ENCODE data around the gene RPE65. TPM values are rescaled to one million over a fixed set of nuclear protein-coding genes. Genes with fewer than 3 reads are reported as not detected.
A peak's percentile ranks its signal among the peaks of the same experiment; 100 is the strongest.

Gene RPE65
- total and polyA plus RNA-seq, 2 of the 8 experiments (the other 6 are each of a cell fraction or from before 2014, with no cell fraction given): not detected

DNA sequence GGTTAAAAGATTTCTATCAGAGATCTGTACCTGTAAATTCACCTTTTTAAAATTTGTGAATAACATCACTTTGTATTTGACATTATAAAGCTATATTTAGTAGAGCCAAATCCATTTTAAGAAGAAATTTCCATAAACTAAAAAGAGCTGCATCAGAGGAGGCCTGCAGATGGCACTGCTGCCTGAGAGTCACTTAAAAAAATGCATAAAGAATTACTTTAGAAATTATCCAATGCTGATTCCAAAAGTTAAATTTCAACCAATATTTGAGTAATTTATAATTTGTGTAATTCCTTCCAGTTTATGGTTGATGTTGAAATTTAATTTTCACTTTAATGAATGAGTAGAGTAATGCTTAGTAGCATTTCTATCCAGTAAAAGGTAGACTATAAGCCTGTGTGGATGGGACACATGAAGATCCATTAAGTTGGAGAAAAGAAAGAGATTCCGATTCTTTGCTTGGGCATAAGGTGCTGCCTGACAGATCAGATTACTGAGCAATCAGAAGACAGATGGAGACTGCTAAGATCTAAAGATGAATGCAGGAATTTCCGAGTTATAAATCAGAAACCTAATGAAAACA, 20.7 kb upstream of the RPE65 start:
- Histone ChIP-seq H3K9me3 (ENCODE audit: insufficient read depth in 2 of 2, low read depth in 1 of 2, low read length in 1 of 2) (no peaks in the 10 kb centered on the region), H3K27me3 (replicated peaks in 1 of 4; ENCODE audit: control insufficient read depth in 3 of 4, extremely low read depth in 1 of 4, insufficient read depth in 3 of 4, low read length in 3 of 4) (no peaks in the 10 kb centered on the region), H3K56ac (replicated peaks; ENCODE audit: insufficient read length, low read depth, low read length) (no peak overlapping the region), H2BK5ac (ENCODE audit: low read depth, low read length) (no peak overlapping the region), H3K23me2 (ENCODE audit: low read depth, low read length) (no peaks in the 10 kb centered on the region), H3K79me2 (ENCODE audit: control insufficient read depth in 1 of 2, insufficient read depth in 2 of 2, low read length in 2 of 2) (no peaks in the 10 kb centered on the region), H4K20me1 (replicated peaks in 1 of 2; ENCODE audit: control insufficient read depth in 1 of 2, insufficient read depth in 2 of 2, low read length in 2 of 2) (no peaks in the 10 kb centered on the region), H3K14ac (ENCODE audit: insufficient read length) (no peak overlapping the region), H4K5ac (ENCODE audit: insufficient read length, low read depth, low read length) (no peak overlapping the region), H3K36me3 (ENCODE audit: control insufficient read depth in 2 of 4, insufficient read depth in 4 of 4, low read length in 3 of 4) (no peaks in the 10 kb centered on the region; a peak in 1 of 8 replicates), H2AFZ (ENCODE audit: low read length) (no peak overlapping the region), H4K91ac (replicated peaks; ENCODE audit: insufficient read length, low read length) (no peak overlapping the region), H2AK5ac (ENCODE audit: low read depth, low read length) (no peak overlapping the region), H3K4ac (replicated peaks; ENCODE audit: insufficient read length, low read depth, low read length) (no peak overlapping the region), H3K27ac (ENCODE audit: low read depth, low read length) (no peak overlapping the region), H3K4me1 (replicated peaks in 1 of 4; ENCODE audit: control insufficient read depth in 3 of 4, insufficient read depth in 4 of 4, low read length in 3 of 4) (peaks cover 0 to 4% (median 0%) of the 10 kb centered on the region in 4 experiments; a peak in 2 of 7 replicates), H2BK12ac (ENCODE audit: low read depth, low read length) (no peak overlapping the region), H3K23ac (ENCODE audit: insufficient read length) (no peak overlapping the region), H3K4me3 (ENCODE audit: extremely low read depth in 1 of 4, insufficient read depth in 2 of 4, low read depth in 3 of 4, low read length in 4 of 4) (no peak overlapping the region), H3K79me1 (ENCODE audit: low read depth, low read length) (no peaks in the 10 kb centered on the region), H4K8ac (ENCODE audit: extremely low read depth, insufficient read depth, low read length) (no peak overlapping the region), H3K9ac (replicated peaks in 1 of 4; ENCODE audit: extremely low read depth in 1 of 4, low read depth in 3 of 4, low read length in 3 of 4) (no peak overlapping the region), H3K18ac (ENCODE audit: extremely low read depth, low read length) (no peak overlapping the region), H2BK20ac (ENCODE audit: low read length) (no peak overlapping the region), H3K4me2 (ENCODE audit: insufficient read depth in 1 of 2, low read depth in 2 of 2, low read length in 2 of 2) (no peak overlapping the region), H2BK120ac (replicated peaks; ENCODE audit: low read depth, low read length) (no peak overlapping the region), H2BK15ac (ENCODE audit: low read length) (no peak overlapping the region)
- TF ChIP-seq RAD21 (IDR thresholded peaks at IDR 0.05 in 1 of 2, conservative IDR thresholded peaks at IDR 0.05 in 1 of 2; ENCODE audit: low read depth in 2 of 2, low read length in 2 of 2) (peak; percentile 51 to 54), EZH2 (IDR thresholded peaks at IDR 0.05; ENCODE audit: low read depth, low read length, severe bottlenecking) (no peak), CTCF (IDR thresholded peaks at IDR 0.05; ENCODE audit: control extremely low read depth in 1 of 3, insufficient read depth in 1 of 3, low read depth in 1 of 3, low read length in 3 of 3) (peak in 1 of 3 experiments; percentile 20; a peak in 2 of 4 replicates), MAFK (IDR thresholded peaks at IDR 0.05; ENCODE audit: low read depth, low read length) (no peak), TAF7 (optimal IDR thresholded peaks at IDR 0.05; ENCODE audit: borderline replicate concordance, low read depth, low read length) (no peak)
- no peak for FAIRE-seq
- CTCF ChIA-PET (ENCODE audit: partially characterized antibody): interaction anchor here (0.9 to 2.9 kb wide), 9 partner anchors 9 to 704 kb away, joined by 3 to 19 read pairs (median 5); partner anchors contain the start of gene RPE65
- POLR2A ChIA-PET (ENCODE audit: partially characterized antibody): no interaction called here
- 92% methylated on average over 2 of the region's 2 CpGs; no CpG with 5 or more reads in 1 of the 2 experiments for WGBS, 2 experiments (ENCODE audit: extremely low coverage in 1 of 2, insufficient coverage in 1 of 2, insufficient read length in 1 of 2, insufficient replicate concordance in 2 of 2, low coverage in 1 of 2, low lambda C conversion rate in 2 of 2, missing lambda C conversion rate in 1 of 2)
- no peak for DNase-seq (ENCODE audit: low read depth in 1 of 2, low spot score in 2 of 2)

Data from H1 (cell line).